ENCODE data around the gene WFDC1. TPM values are rescaled to one million over a fixed set of nuclear protein-coding genes. Genes with fewer than 3 reads are reported as not detected.

WFDC1 gene
- total and polyA plus RNA-seq, 2 experiments from 2014 or later = 0.76 to 0.95 TPM

GRCh38 chr16:84347161-84347560 lies 52.5 kb downstream of the WFDC1 start:
- Histone ChIP-seq H3K36me3 (ENCODE audit: insufficient read depth) (no peaks in the 10 kb centered on the region), H4K20me1 (replicated peaks; ENCODE audit: insufficient read depth) (no peaks in the 10 kb centered on the region), H3F3A (replicated peaks; ENCODE audit: low read depth) (no peaks in the 10 kb centered on the region), H3K4me2 (no peak overlapping the region), H2AFZ (no peak overlapping the region), H3K9me2 (ENCODE audit: insufficient read depth) (no peaks in the 10 kb centered on the region), H3K27ac (ENCODE audit: low read depth) (no peak overlapping the region), H3K79me2 (replicated peaks; ENCODE audit: insufficient read depth) (no peaks in the 10 kb centered on the region), H3K27me3 (ENCODE audit: insufficient read depth) (no peaks in the 10 kb centered on the region), H3K4me1 (ENCODE audit: insufficient read depth) (no peaks in the 10 kb centered on the region), H3K4me3 (no peak overlapping the region)
- no peak for ATAC-seq
- no peak for DNase-seq (ENCODE audit: low spot score)
- Mint-ChIP-seq H3K4me3 (no peak overlapping the region), H3K27me3 (ENCODE audit: insufficient read depth, low read depth, poor library complexity) (peaks cover 3% of the 10 kb centered on the region), H3K36me3 (ENCODE audit: low read depth) (no peaks in the 10 kb centered on the region), H3K9me3 (no peaks in the 10 kb centered on the region), H3K27ac (no peak overlapping the region), H3K4me1 (peaks cover 3% of the 10 kb centered on the region)
- TF ChIP-seq NANOG (IDR thresholded peaks at IDR 0.05; ENCODE audit: borderline replicate concordance) = no peak
- no peak for TF ChIP-seq STAT1 (IDR thresholded peaks at IDR 0.05; ENCODE audit: unreplicated experiment)
- TF ChIP-seq, protein P1, sequence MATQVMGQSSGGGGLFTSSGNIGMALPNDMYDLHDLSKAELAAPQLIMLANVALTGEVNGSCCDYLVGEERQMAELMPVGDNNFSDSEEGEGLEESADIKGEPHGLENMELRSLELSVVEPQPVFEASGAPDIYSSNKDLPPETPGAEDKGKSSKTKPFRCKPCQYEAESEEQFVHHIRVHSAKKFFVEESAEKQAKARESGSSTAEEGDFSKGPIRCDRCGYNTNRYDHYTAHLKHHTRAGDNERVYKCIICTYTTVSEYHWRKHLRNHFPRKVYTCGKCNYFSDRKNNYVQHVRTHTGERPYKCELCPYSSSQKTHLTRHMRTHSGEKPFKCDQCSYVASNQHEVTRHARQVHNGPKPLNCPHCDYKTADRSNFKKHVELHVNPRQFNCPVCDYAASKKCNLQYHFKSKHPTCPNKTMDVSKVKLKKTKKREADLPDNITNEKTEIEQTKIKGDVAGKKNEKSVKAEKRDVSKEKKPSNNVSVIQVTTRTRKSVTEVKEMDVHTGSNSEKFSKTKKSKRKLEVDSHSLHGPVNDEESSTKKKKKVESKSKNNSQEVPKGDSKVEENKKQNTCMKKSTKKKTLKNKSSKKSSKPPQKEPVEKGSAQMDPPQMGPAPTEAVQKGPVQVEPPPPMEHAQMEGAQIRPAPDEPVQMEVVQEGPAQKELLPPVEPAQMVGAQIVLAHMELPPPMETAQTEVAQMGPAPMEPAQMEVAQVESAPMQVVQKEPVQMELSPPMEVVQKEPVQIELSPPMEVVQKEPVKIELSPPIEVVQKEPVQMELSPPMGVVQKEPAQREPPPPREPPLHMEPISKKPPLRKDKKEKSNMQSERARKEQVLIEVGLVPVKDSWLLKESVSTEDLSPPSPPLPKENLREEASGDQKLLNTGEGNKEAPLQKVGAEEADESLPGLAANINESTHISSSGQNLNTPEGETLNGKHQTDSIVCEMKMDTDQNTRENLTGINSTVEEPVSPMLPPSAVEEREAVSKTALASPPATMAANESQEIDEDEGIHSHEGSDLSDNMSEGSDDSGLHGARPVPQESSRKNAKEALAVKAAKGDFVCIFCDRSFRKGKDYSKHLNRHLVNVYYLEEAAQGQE (IDR thresholded peaks at IDR 0.05; ENCODE audit: unreplicated experiment) = no peak
- TF ChIP-seq ZNF114 (CRISPR knock-in tag; IDR thresholded peaks at IDR 0.05) = no peak
- no peak for TF ChIP-seq CREB1 (CRISPR knock-in tag; IDR thresholded peaks at IDR 0.05; ENCODE audit: low read depth)
- no peak for TF ChIP-seq ZNF331 (CRISPR knock-in tag; IDR thresholded peaks at IDR 0.05; ENCODE audit: low read depth)
- no peak for TF ChIP-seq ZNF462 (CRISPR knock-in tag; IDR thresholded peaks at IDR 0.05)
- TF ChIP-seq EZH2phosphoT487 (IDR thresholded peaks at IDR 0.05; ENCODE audit: unreplicated experiment) = no peak
- TF ChIP-seq POLR2AphosphoS5 (IDR thresholded peaks at IDR 0.05; ENCODE audit: low read depth) = no peak
- no peak for TF ChIP-seq JUNB (IDR thresholded peaks at IDR 0.05; ENCODE audit: unreplicated experiment)
- TF ChIP-seq EZH2 (IDR thresholded peaks at IDR 0.05; ENCODE audit: low read depth, unreplicated experiment) = no peak
- TF ChIP-seq, protein P2, sequence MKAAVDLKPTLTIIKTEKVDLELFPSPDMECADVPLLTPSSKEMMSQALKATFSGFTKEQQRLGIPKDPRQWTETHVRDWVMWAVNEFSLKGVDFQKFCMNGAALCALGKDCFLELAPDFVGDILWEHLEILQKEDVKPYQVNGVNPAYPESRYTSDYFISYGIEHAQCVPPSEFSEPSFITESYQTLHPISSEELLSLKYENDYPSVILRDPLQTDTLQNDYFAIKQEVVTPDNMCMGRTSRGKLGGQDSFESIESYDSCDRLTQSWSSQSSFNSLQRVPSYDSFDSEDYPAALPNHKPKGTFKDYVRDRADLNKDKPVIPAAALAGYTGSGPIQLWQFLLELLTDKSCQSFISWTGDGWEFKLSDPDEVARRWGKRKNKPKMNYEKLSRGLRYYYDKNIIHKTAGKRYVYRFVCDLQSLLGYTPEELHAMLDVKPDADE (IDR thresholded peaks at IDR 0.05) = no peak
